Measurements from ENCODE around the gene ETV6.
A peak's percentile ranks its signal among the peaks of the same experiment; 100 is the strongest.

The ETV6 gene

GRCh38 chr12:11824736-11825135 lies 175.3 kb downstream of the ETV6 start:
- DNase-seq = no peak
- H3K27me3 Mint-ChIP-seq (ENCODE audit: low read depth, poor library complexity) = no peaks in the 10 kb centered on the region

GRCh38 chr12:11825278-11825677 lies 175.8 kb downstream of the ETV6 start:
- H3K4me3 Mint-ChIP-seq = no peak overlapping the region
- H3K27ac Mint-ChIP-seq = no peak overlapping the region
- H3K9me3 Mint-ChIP-seq = no peaks in the 10 kb centered on the region
- H3K4me1 Mint-ChIP-seq = peaks cover 32% of the 10 kb centered on the region
- H3K36me3 Mint-ChIP-seq (ENCODE audit: low read depth) = peaks cover 5% of the 10 kb centered on the region
- no peaks in the 10 kb centered on the region for H3K27me3 Mint-ChIP-seq (ENCODE audit: low read depth, poor library complexity)
- no peak for DNase-seq
- no peak for TF ChIP-seq CTCF (IDR thresholded peaks at IDR 0.05)

More at GRCh38 chr12:11824736-11825135, 175.3 kb downstream of the ETV6 start:
- Mint-ChIP-seq H3K9me3 (no peaks in the 10 kb centered on the region), H3K36me3 (ENCODE audit: low read depth) (peaks cover 5% of the 10 kb centered on the region), H3K27ac (no peak overlapping the region), H3K4me1 (peaks cover 32% of the 10 kb centered on the region), H3K4me3 (no peak overlapping the region)
- TF ChIP-seq CTCF (IDR thresholded peaks at IDR 0.05) = no peak

- no peaks in the 10 kb centered on the region for H3K9me3 Mint-ChIP-seq
- DNase-seq = no peak
- H3K27ac Mint-ChIP-seq = peak overlapping the region; percentile 72
- no peaks in the 10 kb centered on the region for H3K27me3 Mint-ChIP-seq (ENCODE audit: low read depth, poor library complexity)
- peak overlapping the region; percentile 15 for H3K4me3 Mint-ChIP-seq
- peaks cover 32% of the 10 kb centered on the region for H3K4me1 Mint-ChIP-seq
- H3K36me3 Mint-ChIP-seq (ENCODE audit: low read depth) = peaks cover 5% of the 10 kb centered on the region
- no peak for TF ChIP-seq CTCF (IDR thresholded peaks at IDR 0.05)
These were observed 177.1 kb downstream of the ETV6 start for GRCh38 chr12:11826574-11826973.

- peak; percentile 38 for DNase-seq
- Mint-ChIP-seq H3K4me1 (peaks cover 24% of the 10 kb centered on the region), H3K9me3 (no peaks in the 10 kb centered on the region), H3K27ac (peak overlapping the region; percentile 94), H3K36me3 (ENCODE audit: low read depth) (no peaks in the 10 kb centered on the region), H3K27me3 (ENCODE audit: low read depth, poor library complexity) (no peaks in the 10 kb centered on the region), H3K4me3 (no peak overlapping the region)
- no peak for TF ChIP-seq CTCF (IDR thresholded peaks at IDR 0.05)
These were observed 177.9 kb downstream of the ETV6 start for GRCh38 chr12:11827091-11828061.

- TF ChIP-seq CTCF (IDR thresholded peaks at IDR 0.05) = no peak
These were observed 180.3 kb downstream of the ETV6 start for GRCh38 chr12:11829764-11830194.

More at GRCh38 chr12:11829764-11830194, 180.3 kb downstream of the ETV6 start:
- Mint-ChIP-seq H3K27ac (no peak overlapping the region), H3K36me3 (ENCODE audit: low read depth) (no peaks in the 10 kb centered on the region), H3K4me3 (no peak overlapping the region), H3K27me3 (ENCODE audit: low read depth, poor library complexity) (no peaks in the 10 kb centered on the region), H3K9me3 (no peaks in the 10 kb centered on the region), H3K4me1 (peaks cover 8% of the 10 kb centered on the region)
- DNase-seq = no peak
